Measurements from ENCODE around the gene PTRH2.

The PTRH2 gene

GRCh38 chr17:59695945-59696681 lies 11.1 kb downstream of the PTRH2 start:
- no peaks in the 10 kb centered on the region for H3K4me1 ChIP-seq (ENCODE audit: control insufficient read depth, insufficient read depth, low read length)
- no peaks in the 10 kb centered on the region for H3K27me3 ChIP-seq (ENCODE audit: control insufficient read depth, insufficient read depth, low read length)
- peaks cover 20% of the 10 kb centered on the region for H3K36me3 ChIP-seq (ENCODE audit: control insufficient read depth, insufficient read depth, low read length)
- H3K9me3 ChIP-seq (ENCODE audit: control insufficient read depth, insufficient read depth, low read length): no peaks in the 10 kb centered on the region
- whole genome bisulfite sequencing (ENCODE audit: insufficient coverage, insufficient read length): no CpG with 5 or more reads among the region's 3 CpGs
- no peak for DNase-seq (ENCODE audit: low read depth, low spot score)
- H3K4me3 ChIP-seq (ENCODE audit: low read length): no peak overlapping the region
- H3K27ac ChIP-seq (ENCODE audit: low read length): no peak overlapping the region

- no peak overlapping the region for H3K27ac ChIP-seq (ENCODE audit: low read length)
- DNase-seq (ENCODE audit: low read depth, low spot score): no peak
- no peaks in the 10 kb centered on the region for H3K9me3 ChIP-seq (ENCODE audit: control insufficient read depth, insufficient read depth, low read length)
- H3K36me3 ChIP-seq (ENCODE audit: control insufficient read depth, insufficient read depth, low read length): peaks cover 20% of the 10 kb centered on the region
- WGBS (ENCODE audit: insufficient coverage, insufficient read length): no CpG with 5 or more reads among the region's 2 CpGs
- H3K27me3 ChIP-seq (ENCODE audit: control insufficient read depth, insufficient read depth, low read length): no peaks in the 10 kb centered on the region
- H3K4me3 ChIP-seq (ENCODE audit: low read length): no peak overlapping the region
- no peaks in the 10 kb centered on the region for H3K4me1 ChIP-seq (ENCODE audit: control insufficient read depth, insufficient read depth, low read length)
Measured at GRCh38 chr17:59694344-59694743, 12.9 kb downstream of the PTRH2 start.

- DNase-seq (ENCODE audit: low read depth, low spot score): no peak
- Histone ChIP-seq H3K9me3 (ENCODE audit: control insufficient read depth, insufficient read depth, low read length) (no peaks in the 10 kb centered on the region), H3K4me3 (ENCODE audit: low read length) (no peak overlapping the region), H3K27ac (ENCODE audit: low read length) (no peak overlapping the region), H3K36me3 (ENCODE audit: control insufficient read depth, insufficient read depth, low read length) (peaks cover 18% of the 10 kb centered on the region), H3K27me3 (ENCODE audit: control insufficient read depth, insufficient read depth, low read length) (no peaks in the 10 kb centered on the region), H3K4me1 (ENCODE audit: control insufficient read depth, insufficient read depth, low read length) (no peaks in the 10 kb centered on the region)
- no CpG with 5 or more reads among the region's 7 CpGs for WGBS (ENCODE audit: insufficient coverage, insufficient read length)
Measured at GRCh38 chr17:59693582-59693981, 13.6 kb downstream of the PTRH2 start.

GRCh38 chr17:59688496-59688895 lies 18.7 kb downstream of the PTRH2 start:
- Histone ChIP-seq H3K4me3 (ENCODE audit: low read length) (no peak overlapping the region), H3K4me1 (ENCODE audit: control insufficient read depth, insufficient read depth, low read length) (no peaks in the 10 kb centered on the region), H3K27me3 (ENCODE audit: control insufficient read depth, insufficient read depth, low read length) (no peaks in the 10 kb centered on the region), H3K9me3 (ENCODE audit: control insufficient read depth, insufficient read depth, low read length) (no peaks in the 10 kb centered on the region), H3K27ac (ENCODE audit: low read length) (no peak overlapping the region), H3K36me3 (ENCODE audit: control insufficient read depth, insufficient read depth, low read length) (peaks cover 4% of the 10 kb centered on the region; the same call in 1 of the 2 replicates)
- WGBS (ENCODE audit: insufficient coverage, insufficient read length): no CpG with 5 or more reads among the region's 2 CpGs
- DNase-seq (ENCODE audit: low read depth, low spot score): no peak

- DNase-seq (ENCODE audit: low read depth, low spot score): no peak
- peaks cover 4% of the 10 kb centered on the region; the same call in 1 of the 2 replicates for H3K36me3 ChIP-seq (ENCODE audit: control insufficient read depth, insufficient read depth, low read length)
- no peak overlapping the region for H3K4me3 ChIP-seq (ENCODE audit: low read length)
- H3K4me1 ChIP-seq (ENCODE audit: control insufficient read depth, insufficient read depth, low read length): no peaks in the 10 kb centered on the region
- H3K27me3 ChIP-seq (ENCODE audit: control insufficient read depth, insufficient read depth, low read length): no peaks in the 10 kb centered on the region
- H3K9me3 ChIP-seq (ENCODE audit: control insufficient read depth, insufficient read depth, low read length): no peaks in the 10 kb centered on the region
- WGBS (ENCODE audit: insufficient coverage, insufficient read length): no CpG with 5 or more reads among the region's 1 CpG
- H3K27ac ChIP-seq (ENCODE audit: low read length): no peak overlapping the region
Measured at GRCh38 chr17:59688008-59688407, 19.2 kb downstream of the PTRH2 start.

- Histone ChIP-seq H3K4me1 (ENCODE audit: control insufficient read depth, insufficient read depth, low read length) (no peaks in the 10 kb centered on the region), H3K36me3 (ENCODE audit: control insufficient read depth, insufficient read depth, low read length) (peaks cover 14% of the 10 kb centered on the region; the same call in 1 of the 2 replicates), H3K27ac (ENCODE audit: low read length) (no peak overlapping the region), H3K9me3 (ENCODE audit: control insufficient read depth, insufficient read depth, low read length) (no peaks in the 10 kb centered on the region), H3K27me3 (ENCODE audit: control insufficient read depth, insufficient read depth, low read length) (no peaks in the 10 kb centered on the region), H3K4me3 (ENCODE audit: low read length) (no peak overlapping the region)
- no peak for DNase-seq (ENCODE audit: low read depth, low spot score)
- WGBS (ENCODE audit: insufficient coverage, insufficient read length): no CpG with 5 or more reads among the region's 6 CpGs
Measured at GRCh38 chr17:59684967-59685366, 22.3 kb downstream of the PTRH2 start.

- Histone ChIP-seq H3K4me1 (ENCODE audit: control insufficient read depth, insufficient read depth, low read length) (no peaks in the 10 kb centered on the region), H3K9me3 (ENCODE audit: control insufficient read depth, insufficient read depth, low read length) (no peaks in the 10 kb centered on the region), H3K27ac (ENCODE audit: low read length) (no peak overlapping the region), H3K27me3 (ENCODE audit: control insufficient read depth, insufficient read depth, low read length) (no peaks in the 10 kb centered on the region), H3K4me3 (ENCODE audit: low read length) (no peak overlapping the region), H3K36me3 (ENCODE audit: control insufficient read depth, insufficient read depth, low read length) (peaks cover 18% of the 10 kb centered on the region; the same call in 1 of the 2 replicates)
- no peak for DNase-seq (ENCODE audit: low read depth, low spot score)
Measured at GRCh38 chr17:59683283-59683682, 23.9 kb downstream of the PTRH2 start.

GRCh38 chr17:59680314-59680713 lies 26.9 kb downstream of the PTRH2 start:
- Histone ChIP-seq H3K27ac (ENCODE audit: low read length) (no peak overlapping the region), H3K36me3 (ENCODE audit: control insufficient read depth, insufficient read depth, low read length) (peaks cover 22% of the 10 kb centered on the region; the same call in 1 of the 2 replicates), H3K4me1 (ENCODE audit: control insufficient read depth, insufficient read depth, low read length) (no peaks in the 10 kb centered on the region), H3K9me3 (ENCODE audit: control insufficient read depth, insufficient read depth, low read length) (no peaks in the 10 kb centered on the region), H3K4me3 (ENCODE audit: low read length) (no peak overlapping the region), H3K27me3 (ENCODE audit: control insufficient read depth, insufficient read depth, low read length) (no peaks in the 10 kb centered on the region)
- WGBS (ENCODE audit: insufficient coverage, insufficient read length): no CpG with 5 or more reads among the region's 4 CpGs
- DNase-seq (ENCODE audit: low read depth, low spot score): no peak

- Histone ChIP-seq H3K27ac (ENCODE audit: low read length) (no peak overlapping the region), H3K9me3 (ENCODE audit: control insufficient read depth, insufficient read depth, low read length) (no peaks in the 10 kb centered on the region), H3K4me3 (ENCODE audit: low read length) (no peak overlapping the region), H3K27me3 (ENCODE audit: control insufficient read depth, insufficient read depth, low read length) (no peaks in the 10 kb centered on the region), H3K4me1 (ENCODE audit: control insufficient read depth, insufficient read depth, low read length) (no peaks in the 10 kb centered on the region), H3K36me3 (ENCODE audit: control insufficient read depth, insufficient read depth, low read length) (peaks cover 22% of the 10 kb centered on the region; the same call in 1 of the 2 replicates)
- no CpG with 5 or more reads among the region's 2 CpGs for WGBS (ENCODE audit: insufficient coverage, insufficient read length)
- no peak for DNase-seq (ENCODE audit: low read depth, low spot score)
Measured at GRCh38 chr17:59678918-59679317, 28.3 kb downstream of the PTRH2 start.

- Histone ChIP-seq H3K9me3 (ENCODE audit: control insufficient read depth, insufficient read depth, low read length) (no peaks in the 10 kb centered on the region), H3K27ac (ENCODE audit: low read length) (no peak overlapping the region), H3K4me1 (ENCODE audit: control insufficient read depth, insufficient read depth, low read length) (no peaks in the 10 kb centered on the region), H3K4me3 (ENCODE audit: low read length) (no peak overlapping the region), H3K27me3 (ENCODE audit: control insufficient read depth, insufficient read depth, low read length) (no peaks in the 10 kb centered on the region), H3K36me3 (ENCODE audit: control insufficient read depth, insufficient read depth, low read length) (peaks cover 11% of the 10 kb centered on the region; the same call in 1 of the 2 replicates)
- no peak for DNase-seq (ENCODE audit: low read depth, low spot score)
- no CpG with 5 or more reads among the region's 7 CpGs for WGBS (ENCODE audit: insufficient coverage, insufficient read length)
Measured at GRCh38 chr17:59676716-59677115, 30.5 kb downstream of the PTRH2 start.

GRCh38 chr17:59675231-59675630 lies 32.0 kb downstream of the PTRH2 start:
- no peak overlapping the region for H3K4me3 ChIP-seq (ENCODE audit: low read length)

More at GRCh38 chr17:59675231-59675630, 32.0 kb downstream of the PTRH2 start:
- no CpG with 5 or more reads among the region's 1 CpG for WGBS (ENCODE audit: insufficient coverage, insufficient read length)
- Histone ChIP-seq H3K9me3 (ENCODE audit: control insufficient read depth, insufficient read depth, low read length) (no peaks in the 10 kb centered on the region), H3K27me3 (ENCODE audit: control insufficient read depth, insufficient read depth, low read length) (no peaks in the 10 kb centered on the region), H3K4me1 (ENCODE audit: control insufficient read depth, insufficient read depth, low read length) (no peaks in the 10 kb centered on the region), H3K27ac (ENCODE audit: low read length) (no peak overlapping the region), H3K36me3 (ENCODE audit: control insufficient read depth, insufficient read depth, low read length) (peaks cover 8% of the 10 kb centered on the region; the same call in 1 of the 2 replicates)
- no peak for DNase-seq (ENCODE audit: low read depth, low spot score)

Measured in iPS DF 6.9 (cell line).